BLaER1 treated with 17β-estradiol and CSF1 and Interleukin-3, amounts not matched to agents 10 nM and 100 nM (cell line): ENCODE measurements around the gene VGLL4.

Experiments used
- H3K27ac ChIP-seq, 11 experiments: shearing (Covaris generic); formaldehyde crosslinking; 2 replicates each; pipeline ENCODE4 v1.8.1; 2022
- H3K27me3 ChIP-seq, 11 experiments: shearing (Covaris generic); formaldehyde crosslinking; 2 replicates each; pipeline ENCODE4 v1.8.1; 2022
- H3K36me3 ChIP-seq, 11 experiments: shearing (Covaris generic); formaldehyde crosslinking; 2 replicates each; pipeline ENCODE4 v1.8.1; 2022
- H3K4me1 ChIP-seq, 10 experiments: shearing (Covaris generic); formaldehyde crosslinking; 2 replicates each; pipeline ENCODE4 v1.8.1; 2022
- H3K4me2 ChIP-seq, 11 experiments: shearing (Covaris generic); formaldehyde crosslinking; 2 replicates each; pipeline ENCODE4 v1.8.1; 2022
- H3K4me3 ChIP-seq, 10 experiments: shearing (Covaris generic); formaldehyde crosslinking; 2 replicates each; pipeline ENCODE4 v1.8.1; 2022
- H3K9ac ChIP-seq, 11 experiments: shearing (Covaris generic); formaldehyde crosslinking; 2 replicates each; pipeline ENCODE4 v1.8.1; 2022
- H3K9me3 ChIP-seq, 11 experiments: shearing (Covaris generic); formaldehyde crosslinking; replicated peaks in 1 of 11; 2 replicates each; pipeline ENCODE4 v1.8.1; 2022
- H4K20me1 ChIP-seq, 11 experiments: shearing (Covaris generic); formaldehyde crosslinking; 2 replicates each; pipeline ENCODE4 v1.8.1; 2022
- Cebpa-rat ChIP-seq, 11 experiments: shearing (Covaris generic); IDR thresholded peaks; 2 replicates each; pipeline ENCODE4 v1.8.1; 2022

Gene VGLL4

GRCh38 chr3:11583638-11584046 is 60.1 kb downstream of the VGLL4 start:
- Histone ChIP-seq H3K4me3 (no peak overlapping the region), H3K4me2 (peak overlapping the region; percentile 68 to 96 (median 84)), H4K20me1 (peaks cover 99 to 100% (median 100%) of the 10 kb centered on the region in 11 experiments), H3K27me3 (no peaks in the 10 kb centered on the region), H3K4me1 (peaks cover 42 to 80% (median 60%) of the 10 kb centered on the region in 10 experiments), H3K36me3 (peaks cover 38 to 65% (median 58%) of the 10 kb centered on the region in 11 experiments), H3K9ac (peak overlapping the region in 4 of 11 experiments; percentile 40 to 72 (median 52); a peak in 4 of 22 replicates), H3K27ac (peak overlapping the region in 3 of 11 experiments; percentile 11 to 60 (median 57); a peak in 4 of 22 replicates), H3K9me3 (peaks cover 0 to 5% (median 0%) of the 10 kb centered on the region in 11 experiments; a peak in 1 of 22 replicates)
- no peak for TF ChIP-seq Cebpa-rat (IDR thresholded peaks at IDR 0.05)

GRCh38 chr3:11583235-11583634 is 60.5 kb downstream of the VGLL4 start:
- peaks cover 43 to 78% (median 56%) of the 10 kb centered on the region in 10 experiments for H3K4me1 ChIP-seq
- H3K9ac ChIP-seq, result peak overlapping the region in 5 of 11 experiments; percentile 43 to 72 (median 60); a peak in 7 of 22 replicates
- peak overlapping the region in 5 of 11 experiments; percentile 1 to 60 (median 46); a peak in 8 of 22 replicates for H3K27ac ChIP-seq
- H4K20me1 ChIP-seq, result peaks cover 98 to 100% (median 100%) of the 10 kb centered on the region in 11 experiments
- peak overlapping the region in 3 of 10 experiments; percentile 4 to 31 (median 6); a peak in 2 of 20 replicates for H3K4me3 ChIP-seq
- H3K27me3 ChIP-seq, result no peaks in the 10 kb centered on the region
- no peak for TF ChIP-seq Cebpa-rat (IDR thresholded peaks at IDR 0.05)
- peak overlapping the region; percentile 68 to 96 (median 84) for H3K4me2 ChIP-seq
- peaks cover 0 to 5% (median 0%) of the 10 kb centered on the region in 11 experiments; a peak in 1 of 22 replicates for H3K9me3 ChIP-seq
- H3K36me3 ChIP-seq, result peaks cover 33 to 61% (median 54%) of the 10 kb centered on the region in 11 experiments

- Histone ChIP-seq H3K4me3 (peak overlapping the region in 9 of 10 experiments; percentile 1 to 51 (median 17); a peak in 11 of 20 replicates), H4K20me1 (peaks cover 98 to 100% (median 100%) of the 10 kb centered on the region in 11 experiments), H3K9me3 (peaks cover 0 to 5% (median 0%) of the 10 kb centered on the region in 11 experiments; a peak in 1 of 22 replicates), H3K27me3 (no peaks in the 10 kb centered on the region), H3K27ac (peak overlapping the region in 10 of 11 experiments; percentile 5 to 60 (median 29); a peak in 17 of 22 replicates), H3K4me1 (peaks cover 52 to 83% (median 61%) of the 10 kb centered on the region in 10 experiments), H3K4me2 (peak overlapping the region; percentile 68 to 96 (median 84)), H3K36me3 (peaks cover 25 to 55% (median 46%) of the 10 kb centered on the region in 11 experiments), H3K9ac (peak overlapping the region; percentile 26 to 72 (median 52); a peak in 18 of 22 replicates)
- peak in 1 of 11 experiments; percentile 64; a peak in 1 of 22 replicates for TF ChIP-seq Cebpa-rat (IDR thresholded peaks at IDR 0.05)
These were observed 61.3 kb downstream of the VGLL4 start for GRCh38 chr3:11582191-11582968.

- Histone ChIP-seq H3K4me1 (peaks cover 56 to 83% (median 67%) of the 10 kb centered on the region in 10 experiments), H3K36me3 (peaks cover 18 to 52% (median 44%) of the 10 kb centered on the region in 11 experiments), H4K20me1 (peaks cover 98 to 100% (median 100%) of the 10 kb centered on the region in 11 experiments), H3K4me3 (peak overlapping the region in 8 of 10 experiments; percentile 1 to 51 (median 24); a peak in 8 of 20 replicates), H3K27ac (peak overlapping the region in 9 of 11 experiments; percentile 5 to 60 (median 31); a peak in 15 of 22 replicates), H3K9ac (peak overlapping the region in 10 of 11 experiments; percentile 26 to 72 (median 52); a peak in 17 of 22 replicates), H3K9me3 (peaks cover 0 to 5% (median 0%) of the 10 kb centered on the region in 11 experiments; a peak in 1 of 22 replicates), H3K4me2 (peak overlapping the region; percentile 68 to 96 (median 84)), H3K27me3 (no peaks in the 10 kb centered on the region)
- no peak for TF ChIP-seq Cebpa-rat (IDR thresholded peaks at IDR 0.05)
These were observed 62.2 kb downstream of the VGLL4 start for GRCh38 chr3:11581237-11582190.

GRCh38 chr3:11580645-11581044 is 63.1 kb downstream of the VGLL4 start:
- no peak overlapping the region for H3K4me3 ChIP-seq
- no peak overlapping the region for H3K9ac ChIP-seq
- peaks cover 0 to 5% (median 0%) of the 10 kb centered on the region in 11 experiments; a peak in 1 of 22 replicates for H3K9me3 ChIP-seq
- no peak overlapping the region for H3K4me2 ChIP-seq
- no peak overlapping the region for H3K27ac ChIP-seq
- TF ChIP-seq Cebpa-rat (IDR thresholded peaks at IDR 0.05), result no peak
- H3K36me3 ChIP-seq, result peaks cover 17 to 49% (median 43%) of the 10 kb centered on the region in 11 experiments
- H3K4me1 ChIP-seq, result peaks cover 56 to 85% (median 65%) of the 10 kb centered on the region in 10 experiments
- peaks cover 98 to 100% (median 100%) of the 10 kb centered on the region in 11 experiments for H4K20me1 ChIP-seq
- H3K27me3 ChIP-seq, result no peaks in the 10 kb centered on the region

- no peak for TF ChIP-seq Cebpa-rat (IDR thresholded peaks at IDR 0.05)
- no peaks in the 10 kb centered on the region for H3K27me3 ChIP-seq
These were observed 65.5 kb downstream of the VGLL4 start for GRCh38 chr3:11578169-11578568.

GRCh38 chr3:11576453-11576852 is 67.3 kb downstream of the VGLL4 start:
- peaks cover 0 to 5% (median 0%) of the 10 kb centered on the region in 11 experiments; a peak in 1 of 22 replicates for H3K9me3 ChIP-seq
- H3K4me1 ChIP-seq, result peaks cover 19 to 46% (median 31%) of the 10 kb centered on the region in 10 experiments
- no peaks in the 10 kb centered on the region for H3K27me3 ChIP-seq
- no peak for TF ChIP-seq Cebpa-rat (IDR thresholded peaks at IDR 0.05)
- H4K20me1 ChIP-seq, result peaks cover 95 to 100% (median 99%) of the 10 kb centered on the region in 11 experiments
- no peak overlapping the region for H3K4me3 ChIP-seq
- peaks cover 49 to 84% (median 75%) of the 10 kb centered on the region in 11 experiments for H3K36me3 ChIP-seq
- H3K9ac ChIP-seq, result peak overlapping the region in 3 of 11 experiments; percentile 1 to 35 (median 33); a peak in 3 of 22 replicates
- H3K27ac ChIP-seq, result peak overlapping the region in 7 of 11 experiments; percentile 1 to 47 (median 15); a peak in 7 of 22 replicates
- peak overlapping the region in 7 of 11 experiments; percentile 6 to 65 (median 49); a peak in 13 of 22 replicates for H3K4me2 ChIP-seq

More at GRCh38 chr3:11578169-11578568, 65.5 kb downstream of the VGLL4 start:
- Histone ChIP-seq H3K27ac (no peak overlapping the region), H3K4me3 (no peak overlapping the region), H3K9me3 (peaks cover 0 to 5% (median 0%) of the 10 kb centered on the region in 11 experiments; a peak in 1 of 22 replicates), H4K20me1 (peaks cover 97 to 100% (median 100%) of the 10 kb centered on the region in 11 experiments), H3K4me2 (peak overlapping the region in 7 of 11 experiments; percentile 6 to 65 (median 47); a peak in 10 of 22 replicates), H3K36me3 (peaks cover 40 to 71% (median 63%) of the 10 kb centered on the region in 11 experiments), H3K9ac (no peak overlapping the region), H3K4me1 (peaks cover 31 to 60% (median 43%) of the 10 kb centered on the region in 10 experiments)
